C4-2B (cell line): ENCODE results near the gene GAS7.

Source experiments
- CTCF ChIP-seq: fragments of 450-650 bp; conservative IDR thresholded peaks from 2 replicates; pipeline ENCODE4 v1.5.1; 2017; ENCODE audit warnings: mild to moderate bottlenecking
- ZFX ChIP-seq: fragments of 450-650 bp; IDR thresholded peaks from 2 replicates; pipeline ENCODE4 v1.6.1; 2017

- TF ChIP-seq CTCF: no peak
- TF ChIP-seq ZFX: no peak
Observed at GRCh38 chr17:9900044-9900594, 298.3 kb downstream of the GAS7 start.
